IPS DF 6.9 (cell line): ENCODE results near the gene MICALL1.

Experiments used
- DNase-seq: peaks from one replicate; pipeline ENCODE4 v3.0.0-alpha.2; 2013; ENCODE audit warnings: low read depth, low spot score
- H3K27ac ChIP-seq: one replicate; pipeline ENCODE4 v1.5.1; 2013; ENCODE audit warnings: low read length, control low read depth
- H3K27me3 ChIP-seq: 2 replicates; pipeline ENCODE4 v1.6.1; 2013; ENCODE audit warnings: mild to moderate bottlenecking, low read length; ENCODE audit not compliant: control insufficient read depth, insufficient read depth
- H3K36me3 ChIP-seq: 2 replicates; pipeline ENCODE4 v1.6.1; 2013; ENCODE audit warnings: low read length; ENCODE audit not compliant: control insufficient read depth, insufficient read depth
- H3K4me1 ChIP-seq: 2 replicates; pipeline ENCODE4 v1.6.1; 2013; ENCODE audit warnings: low read length; ENCODE audit not compliant: control insufficient read depth, insufficient read depth
- H3K4me3 ChIP-seq: 2 replicates; pipeline ENCODE4 v1.5.1; 2013; ENCODE audit warnings: mild to moderate bottlenecking, low read length
- H3K9me3 ChIP-seq: 2 replicates; pipeline ENCODE4 v1.6.1; 2013; ENCODE audit warnings: low read length, inconsistent platforms; ENCODE audit not compliant: control insufficient read depth, insufficient read depth
- WGBS: extraction: QIAGEN DNeasy Blood & Tissue Kit; methylation state at CpG from one replicate; pipeline ENCODE4 v1.1.7; 2013; ENCODE audit warnings: mixed read lengths, missing lambda C conversion rate; ENCODE audit not compliant: insufficient read length, insufficient coverage; 5-methylcytosine and 5-hydroxymethylcytosine counted together

The MICALL1 gene

DNA sequence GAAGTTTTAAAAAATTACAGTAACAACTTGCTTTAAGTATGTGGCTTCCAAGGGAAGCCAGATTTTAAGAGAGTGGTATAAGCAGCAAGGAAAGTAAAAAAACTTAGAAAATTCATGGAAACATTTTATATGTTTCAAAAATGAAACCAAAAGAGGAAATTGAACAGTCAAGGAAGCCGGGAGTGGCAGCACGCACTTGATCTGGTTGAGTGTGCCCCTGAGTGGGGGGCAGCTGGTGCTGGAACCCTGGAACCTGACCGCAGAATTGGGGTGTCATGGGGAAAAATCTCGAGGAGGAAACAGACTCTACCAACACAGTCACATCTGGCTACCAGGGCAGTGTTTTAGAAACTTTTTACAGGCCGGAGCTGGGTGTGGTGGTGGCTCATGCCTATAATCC lies 14.0 kb downstream of the MICALL1 start:
- no peaks in the 10 kb centered on the region for H3K4me1 ChIP-seq
- no peak overlapping the region for H3K27ac ChIP-seq

GRCh38 chr22:37922191-37922590 lies 16.1 kb downstream of the MICALL1 start:
- no CpG with 5 or more reads among the region's 11 CpGs for WGBS
- H3K4me3 ChIP-seq, result no peak overlapping the region
- DNase-seq, result no peak
- no peaks in the 10 kb centered on the region for H3K27me3 ChIP-seq
- H3K36me3 ChIP-seq, result peaks cover 14% of the 10 kb centered on the region
- no peaks in the 10 kb centered on the region for H3K4me1 ChIP-seq
- no peaks in the 10 kb centered on the region for H3K9me3 ChIP-seq
- no peak overlapping the region for H3K27ac ChIP-seq

More for the DNA sequence above, 14.0 kb downstream of the MICALL1 start:
- Histone ChIP-seq H3K27me3 (no peaks in the 10 kb centered on the region), H3K9me3 (no peaks in the 10 kb centered on the region), H3K4me3 (no peak overlapping the region), H3K36me3 (peaks cover 12% of the 10 kb centered on the region)
- DNase-seq, result no peak
- WGBS, result no CpG with 5 or more reads among the region's 5 CpGs

DNA sequence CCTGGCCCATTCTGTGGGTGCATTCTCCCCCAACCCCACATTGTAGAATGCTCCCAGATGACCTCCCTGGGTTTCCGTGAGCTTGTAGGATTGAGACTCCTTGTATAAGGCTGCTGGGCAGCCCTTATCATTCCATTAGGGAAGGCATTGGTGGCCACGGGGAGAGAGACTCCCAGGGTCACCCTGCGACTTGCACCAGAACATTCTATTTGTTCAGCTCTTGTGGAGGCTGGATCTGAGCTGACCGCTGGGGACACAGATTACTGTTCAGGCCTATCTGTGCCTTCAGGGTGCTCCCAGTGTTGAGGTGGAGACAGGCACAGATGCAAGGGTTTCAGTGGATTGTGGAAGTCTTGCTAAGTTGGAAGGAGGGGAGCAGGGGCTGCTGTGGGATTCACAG lies 17.8 kb downstream of the MICALL1 start:
- peaks cover 11% of the 10 kb centered on the region for H3K36me3 ChIP-seq
- WGBS, result no CpG with 5 or more reads among the region's 4 CpGs

DNA sequence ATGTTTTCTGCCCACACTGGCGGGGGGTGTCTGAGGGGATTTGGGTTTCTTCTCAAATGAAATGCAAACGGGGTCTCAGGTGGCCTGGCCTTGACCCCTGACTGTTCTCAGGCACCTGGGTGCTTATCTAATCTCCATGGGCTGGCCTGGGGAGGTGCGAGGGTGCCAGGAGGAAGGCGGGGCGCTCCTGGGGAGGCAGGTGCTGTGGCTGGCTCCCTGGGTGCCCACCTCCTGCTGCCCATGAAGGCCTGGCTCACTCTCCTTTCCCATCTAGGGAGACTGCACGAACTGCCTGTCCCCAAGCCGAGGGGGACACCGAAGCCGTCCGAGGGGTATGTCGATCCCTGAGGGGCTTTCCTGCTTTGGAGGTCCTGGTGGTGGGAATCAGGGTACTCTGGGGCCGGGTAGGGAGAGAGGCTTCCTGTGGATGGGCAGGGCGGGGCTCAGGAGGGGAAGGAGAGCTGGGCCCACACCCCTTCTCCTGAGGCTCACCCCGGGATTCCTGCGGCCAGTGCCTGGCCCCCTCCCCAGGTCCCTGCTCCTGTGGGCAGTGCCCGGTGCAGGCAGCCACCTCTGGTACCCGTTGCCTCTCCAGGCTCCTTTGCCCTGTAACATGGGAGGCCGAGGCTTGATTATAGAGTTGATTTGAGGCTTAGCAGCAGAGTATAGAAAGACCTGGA lies 18.4 kb downstream of the MICALL1 start:
- no peak overlapping the region for H3K27ac ChIP-seq
- H3K4me1 ChIP-seq, result no peaks in the 10 kb centered on the region
- peaks cover 9% of the 10 kb centered on the region for H3K36me3 ChIP-seq
- no peak for DNase-seq
- no peaks in the 10 kb centered on the region for H3K27me3 ChIP-seq
- no CpG with 5 or more reads among the region's 18 CpGs for WGBS
- no peaks in the 10 kb centered on the region for H3K9me3 ChIP-seq
- no peak overlapping the region for H3K4me3 ChIP-seq

More for the DNA sequence above, 17.8 kb downstream of the MICALL1 start:
- Histone ChIP-seq H3K4me3 (no peak overlapping the region), H3K9me3 (no peaks in the 10 kb centered on the region), H3K27ac (no peak overlapping the region), H3K4me1 (no peaks in the 10 kb centered on the region), H3K27me3 (no peaks in the 10 kb centered on the region)
- no peak for DNase-seq

DNA sequence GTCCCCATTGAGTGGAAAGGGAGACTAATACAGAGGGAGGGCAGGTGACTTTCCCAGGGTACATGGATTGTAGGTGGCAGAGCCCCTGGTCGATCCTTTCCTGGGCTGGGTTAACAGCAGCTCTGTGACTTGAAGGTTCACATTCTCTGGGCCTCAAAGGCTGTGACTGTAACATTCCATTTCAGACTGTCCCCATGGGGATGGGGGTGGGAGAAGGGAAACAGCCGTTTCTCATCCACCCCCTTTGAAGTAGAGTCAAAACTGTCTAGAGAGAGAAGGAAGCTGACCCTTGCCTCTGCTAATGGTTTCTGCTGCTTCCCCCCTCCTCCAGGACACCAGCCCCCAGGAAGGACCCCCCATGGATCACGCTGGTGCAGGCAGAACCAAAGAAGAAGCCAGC lies 19.2 kb downstream of the MICALL1 start:
- Histone ChIP-seq H3K27me3 (no peaks in the 10 kb centered on the region), H3K27ac (no peak overlapping the region), H3K36me3 (peaks cover 9% of the 10 kb centered on the region), H3K4me1 (no peaks in the 10 kb centered on the region), H3K9me3 (no peaks in the 10 kb centered on the region), H3K4me3 (no peak overlapping the region)
- no CpG with 5 or more reads among the region's 3 CpGs for WGBS
- no peak for DNase-seq

DNA sequence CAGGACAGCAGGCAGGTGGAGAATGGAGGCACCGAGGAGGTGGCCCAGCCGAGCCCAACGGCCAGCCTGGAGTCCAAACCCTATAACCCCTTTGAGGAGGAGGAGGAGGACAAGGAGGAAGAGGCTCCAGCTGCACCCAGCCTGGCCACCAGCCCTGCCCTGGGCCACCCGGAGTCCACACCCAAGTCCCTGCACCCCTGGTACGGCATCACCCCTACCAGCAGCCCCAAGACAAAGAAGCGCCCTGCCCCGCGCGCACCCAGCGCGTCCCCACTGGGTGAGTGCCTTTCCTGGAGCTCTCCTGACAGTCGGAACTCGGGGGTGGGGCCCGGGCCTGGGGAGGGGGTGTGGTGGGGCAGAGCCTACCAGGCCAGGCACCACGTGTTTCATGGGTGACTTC lies 19.7 kb downstream of the MICALL1 start:
- no peak overlapping the region for H3K27ac ChIP-seq
- WGBS, result no CpG with 5 or more reads among the region's 15 CpGs
- H3K27me3 ChIP-seq, result no peaks in the 10 kb centered on the region
- H3K36me3 ChIP-seq, result peaks cover 9% of the 10 kb centered on the region
- no peaks in the 10 kb centered on the region for H3K9me3 ChIP-seq
- no peak overlapping the region for H3K4me3 ChIP-seq
- no peak for DNase-seq
- H3K4me1 ChIP-seq, result no peaks in the 10 kb centered on the region

DNA sequence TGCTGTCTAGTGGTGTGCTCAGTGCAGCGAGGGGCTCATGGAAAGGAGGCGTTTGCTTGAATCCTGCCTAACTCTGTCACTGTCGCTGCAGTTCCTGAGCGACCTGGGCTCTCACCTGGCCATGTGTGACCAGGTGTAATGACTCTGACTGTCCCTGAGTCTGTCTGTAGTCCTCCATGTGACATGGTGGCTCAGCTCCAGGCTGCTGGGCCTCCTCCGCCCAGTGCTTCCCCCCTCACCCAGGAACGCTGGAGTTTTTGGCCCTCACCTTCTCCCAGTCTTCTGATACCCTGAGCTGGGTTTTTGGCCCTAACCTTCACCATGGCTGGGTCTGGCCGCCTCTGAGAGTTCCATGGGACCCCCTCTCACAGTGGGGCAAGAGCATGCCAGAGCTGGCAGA lies 20.3 kb downstream of the MICALL1 start:
- peaks cover 9% of the 10 kb centered on the region for H3K36me3 ChIP-seq
- no peak for DNase-seq
- H3K4me1 ChIP-seq, result no peaks in the 10 kb centered on the region
- no peak overlapping the region for H3K27ac ChIP-seq
- no CpG with 5 or more reads among the region's 7 CpGs for WGBS
- H3K27me3 ChIP-seq, result no peaks in the 10 kb centered on the region
- no peak overlapping the region for H3K4me3 ChIP-seq
- no peaks in the 10 kb centered on the region for H3K9me3 ChIP-seq

DNA sequence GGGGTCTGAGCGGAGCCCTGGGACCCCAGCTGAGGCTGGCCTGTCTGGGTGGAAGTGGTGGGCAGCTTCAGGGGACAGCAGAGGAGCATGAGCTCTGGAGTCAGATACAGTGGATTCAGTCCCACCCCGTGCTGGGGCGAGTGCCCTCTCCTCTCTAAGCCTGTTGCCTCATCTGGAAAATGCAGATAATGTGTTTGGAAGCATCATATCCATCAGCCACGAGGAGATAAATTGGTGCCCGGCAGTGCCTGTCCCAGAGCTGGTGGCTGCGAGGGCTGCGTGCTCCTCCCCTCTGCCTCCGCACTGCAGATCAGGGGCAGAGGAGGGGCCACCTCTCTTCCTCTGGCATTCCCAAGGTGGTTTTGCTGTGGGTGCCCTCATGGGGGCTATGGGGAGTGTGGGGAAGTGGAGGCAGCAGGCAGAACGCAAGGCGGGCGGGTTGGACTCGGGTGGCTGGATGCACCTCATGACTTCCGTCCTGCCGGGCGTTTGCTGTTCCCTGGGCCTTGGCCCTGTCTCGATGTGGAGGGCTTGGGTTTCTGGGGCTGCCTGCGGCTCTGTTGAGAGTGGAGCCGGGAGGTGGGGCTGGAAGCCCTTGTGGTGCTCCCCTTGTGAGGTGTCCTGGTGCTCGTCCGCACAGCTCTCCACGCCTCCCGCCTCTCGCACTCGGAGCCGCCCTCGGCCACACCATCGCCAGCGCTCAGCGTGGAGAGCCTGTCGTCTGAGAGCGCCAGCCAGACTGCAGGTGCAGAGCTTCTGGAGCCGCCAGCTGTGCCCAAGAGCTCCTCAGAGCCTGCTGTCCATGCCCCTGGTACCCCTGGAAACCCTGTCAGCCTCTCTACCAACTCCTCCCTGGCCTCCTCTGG lies 20.9 kb downstream of the MICALL1 start:
- Histone ChIP-seq H3K9me3 (no peaks in the 10 kb centered on the region), H3K4me1 (no peaks in the 10 kb centered on the region), H3K27ac (no peak overlapping the region), H3K27me3 (no peaks in the 10 kb centered on the region), H3K4me3 (no peak overlapping the region), H3K36me3 (peaks cover 15% of the 10 kb centered on the region)
- no CpG with 5 or more reads among the region's 32 CpGs for WGBS
- DNase-seq, result no peak

GRCh38 chr22:37927637-37927936 lies 21.5 kb downstream of the MICALL1 start:
- no CpG with 5 or more reads among the region's 5 CpGs for WGBS
- H3K27ac ChIP-seq, result no peak overlapping the region
- no peaks in the 10 kb centered on the region for H3K27me3 ChIP-seq
- H3K9me3 ChIP-seq, result no peaks in the 10 kb centered on the region
- H3K36me3 ChIP-seq, result peaks cover 15% of the 10 kb centered on the region
- DNase-seq, result no peak
- H3K4me1 ChIP-seq, result no peaks in the 10 kb centered on the region
- H3K4me3 ChIP-seq, result no peak overlapping the region

- no peak overlapping the region for H3K27ac ChIP-seq
- WGBS, result no CpG with 5 or more reads among the region's 5 CpGs
- no peak overlapping the region for H3K4me3 ChIP-seq
- H3K27me3 ChIP-seq, result no peaks in the 10 kb centered on the region
- H3K4me1 ChIP-seq, result peaks cover 1% of the 10 kb centered on the region; the same call in 1 of the 2 replicates
- peaks cover 15% of the 10 kb centered on the region for H3K36me3 ChIP-seq
- H3K9me3 ChIP-seq, result no peaks in the 10 kb centered on the region
- no peak for DNase-seq
These were observed 23.3 kb downstream of the MICALL1 start for GRCh38 chr22:37929390-37929789.
